ENCODE results near the gene SYT1.

- no peak for TF ChIP-seq POLR2AphosphoS5 (IDR thresholded peaks at IDR 0.05; ENCODE audit: low read depth)
- no peak for TF ChIP-seq CTCF (conservative IDR thresholded peaks at IDR 0.05; ENCODE audit: low read depth in 2 of 2)
- no peak for TF ChIP-seq EZH2 (IDR thresholded peaks at IDR 0.05; ENCODE audit: low read depth, unreplicated experiment)
- no peak for TF ChIP-seq CREB1 (CRISPR knock-in tag; IDR thresholded peaks at IDR 0.05; ENCODE audit: low read depth)
- TF ChIP-seq REST (IDR thresholded peaks at IDR 0.05; ENCODE audit: unreplicated experiment) = no peak
- TF ChIP-seq EZH2phosphoT487 (IDR thresholded peaks at IDR 0.05; ENCODE audit: unreplicated experiment) = no peak
- TF ChIP-seq ETS1 (IDR thresholded peaks at IDR 0.05) = no peak
- TF ChIP-seq JUNB (IDR thresholded peaks at IDR 0.05; ENCODE audit: unreplicated experiment) = no peak
- no peak for TF ChIP-seq STAT1 (IDR thresholded peaks at IDR 0.05; ENCODE audit: unreplicated experiment)
- TF ChIP-seq NANOG (IDR thresholded peaks at IDR 0.05; ENCODE audit: borderline replicate concordance) = no peak
- no peak for TF ChIP-seq ZNF331 (CRISPR knock-in tag; IDR thresholded peaks at IDR 0.05; ENCODE audit: low read depth)
- TF ChIP-seq ZNF114 (CRISPR knock-in tag; IDR thresholded peaks at IDR 0.05) = no peak
- TF ChIP-seq ZNF462 (CRISPR knock-in tag; IDR thresholded peaks at IDR 0.05) = no peak
These were observed 158.7 kb downstream of the SYT1 start for GRCh38 chr12:79023261-79023660.
